ENCODE measurements around the gene UNC13B. TPM values are rescaled to one million over a fixed set of nuclear protein-coding genes. Genes with fewer than 3 reads are reported as not detected.

UNC13B gene
- total and polyA plus RNA-seq, 2 experiments from 2014 or later, result 8.7 to 52.1 TPM

- Histone ChIP-seq H3K36me3 (ENCODE audit: insufficient read depth) (no peaks in the 10 kb centered on the region), H3K4me3 (peak overlapping the region; percentile 71), H3K27me3 (ENCODE audit: insufficient read depth) (no peaks in the 10 kb centered on the region), H3K9me2 (ENCODE audit: insufficient read depth) (no peaks in the 10 kb centered on the region), H4K20me1 (replicated peaks; ENCODE audit: insufficient read depth) (no peaks in the 10 kb centered on the region), H3K4me1 (ENCODE audit: insufficient read depth) (peaks cover 13% of the 10 kb centered on the region), H2AFZ (peak overlapping the region; percentile 92; the same call in 1 of the 2 replicates), H3F3A (replicated peaks; ENCODE audit: low read depth) (0 out of 2 replicates have a peak, but pooled peaks cover 4% of the 10 kb centered on the region), H3K79me2 (replicated peaks; ENCODE audit: insufficient read depth) (peaks cover 9% of the 10 kb centered on the region; the same call in 1 of the 2 replicates), H3K4me2 (peak overlapping the region; percentile 95), H3K27ac (ENCODE audit: low read depth) (no peak overlapping the region)
- H3K4me3 Mint-ChIP-seq, result peak overlapping the region; percentile 91
- peak; percentile 66 for ATAC-seq
- no peaks in the 10 kb centered on the region for H3K9me3 Mint-ChIP-seq
- H3K27me3 Mint-ChIP-seq (ENCODE audit: insufficient read depth, low read depth, poor library complexity), result peaks cover 12% of the 10 kb centered on the region
- H3K4me1 Mint-ChIP-seq, result peaks cover 30% of the 10 kb centered on the region
- peak; percentile 98 for DNase-seq (ENCODE audit: low spot score)
- no peaks in the 10 kb centered on the region; the same call in 2 of the 3 replicates for H3K36me3 Mint-ChIP-seq (ENCODE audit: low read depth)
- TF ChIP-seq, protein P1, sequence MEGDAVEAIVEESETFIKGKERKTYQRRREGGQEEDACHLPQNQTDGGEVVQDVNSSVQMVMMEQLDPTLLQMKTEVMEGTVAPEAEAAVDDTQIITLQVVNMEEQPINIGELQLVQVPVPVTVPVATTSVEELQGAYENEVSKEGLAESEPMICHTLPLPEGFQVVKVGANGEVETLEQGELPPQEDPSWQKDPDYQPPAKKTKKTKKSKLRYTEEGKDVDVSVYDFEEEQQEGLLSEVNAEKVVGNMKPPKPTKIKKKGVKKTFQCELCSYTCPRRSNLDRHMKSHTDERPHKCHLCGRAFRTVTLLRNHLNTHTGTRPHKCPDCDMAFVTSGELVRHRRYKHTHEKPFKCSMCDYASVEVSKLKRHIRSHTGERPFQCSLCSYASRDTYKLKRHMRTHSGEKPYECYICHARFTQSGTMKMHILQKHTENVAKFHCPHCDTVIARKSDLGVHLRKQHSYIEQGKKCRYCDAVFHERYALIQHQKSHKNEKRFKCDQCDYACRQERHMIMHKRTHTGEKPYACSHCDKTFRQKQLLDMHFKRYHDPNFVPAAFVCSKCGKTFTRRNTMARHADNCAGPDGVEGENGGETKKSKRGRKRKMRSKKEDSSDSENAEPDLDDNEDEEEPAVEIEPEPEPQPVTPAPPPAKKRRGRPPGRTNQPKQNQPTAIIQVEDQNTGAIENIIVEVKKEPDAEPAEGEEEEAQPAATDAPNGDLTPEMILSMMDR (conservative IDR thresholded peaks at IDR 0.05; ENCODE audit: low read depth in 2 of 2), result peak; percentile 96 to 97
- TF ChIP-seq STAT1 (IDR thresholded peaks at IDR 0.05; ENCODE audit: unreplicated experiment) (no peak), CREB1 (CRISPR knock-in tag; IDR thresholded peaks at IDR 0.05; ENCODE audit: low read depth) (0 out of 2 replicates have a peak, but pooled peaks have one; percentile 37)
- H3K27ac Mint-ChIP-seq, result peak overlapping the region; percentile 79
These were observed 44.8 kb upstream of the UNC13B start for GRCh38 chr9:35116898-35117551.

DNA sequence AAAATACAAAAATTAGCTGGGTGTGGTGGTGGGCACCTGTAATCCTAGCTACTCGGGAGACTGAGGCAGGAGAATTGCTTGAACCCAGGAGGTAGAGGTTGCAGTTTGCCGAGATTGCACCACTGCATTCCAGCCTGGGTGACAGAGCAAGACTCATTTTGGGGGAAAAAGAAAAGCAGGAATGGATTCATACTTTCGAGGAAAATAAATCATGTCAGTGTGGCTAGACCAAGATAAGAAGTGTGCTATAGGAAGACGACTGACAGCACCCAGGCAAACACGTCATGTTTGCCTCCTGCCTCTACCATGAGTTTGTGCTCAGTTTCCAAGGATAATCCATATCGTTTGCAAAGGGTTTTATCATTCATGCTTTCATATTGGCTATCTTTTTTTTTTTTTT lies 26.9 kb upstream of the UNC13B start:
- DNase-seq (ENCODE audit: low spot score), result no peak
- TF ChIP-seq EZH2 (IDR thresholded peaks at IDR 0.05; ENCODE audit: low read depth, unreplicated experiment), result no peak
- TF ChIP-seq, protein P1 (conservative IDR thresholded peaks at IDR 0.05; ENCODE audit: low read depth in 2 of 2), result no peak
- TF ChIP-seq ETS1 (IDR thresholded peaks at IDR 0.05), result no peak
- TF ChIP-seq EZH2phosphoT487 (IDR thresholded peaks at IDR 0.05; ENCODE audit: unreplicated experiment), result no peak
- H3K9me3 Mint-ChIP-seq, result peaks cover 63% of the 10 kb centered on the region
- H3K36me3 Mint-ChIP-seq (ENCODE audit: low read depth), result peaks cover 17% of the 10 kb centered on the region; the same call in 2 of the 3 replicates
- H3K27ac ChIP-seq (ENCODE audit: low read depth), result no peak overlapping the region
- no peaks in the 10 kb centered on the region for H4K20me1 ChIP-seq (replicated peaks; ENCODE audit: insufficient read depth)
- ATAC-seq, result no peak
- no peaks in the 10 kb centered on the region for H3K79me2 ChIP-seq (replicated peaks; ENCODE audit: insufficient read depth)
- H3K4me3 Mint-ChIP-seq, result no peak overlapping the region
- no peak overlapping the region for H3K4me3 ChIP-seq
- no peaks in the 10 kb centered on the region; the same call in 1 of the 2 replicates for H3K9me2 ChIP-seq (ENCODE audit: insufficient read depth)
- H3K27me3 Mint-ChIP-seq (ENCODE audit: insufficient read depth, low read depth, poor library complexity), result peaks cover 4% of the 10 kb centered on the region
- no peaks in the 10 kb centered on the region for H3K4me1 Mint-ChIP-seq
- H3K27me3 ChIP-seq (ENCODE audit: insufficient read depth), result no peaks in the 10 kb centered on the region
- 0 out of 2 replicates have a peak, but pooled peaks cover 4% of the 10 kb centered on the region for H3K36me3 ChIP-seq (ENCODE audit: insufficient read depth)
- no peaks in the 10 kb centered on the region for H3K4me1 ChIP-seq (ENCODE audit: insufficient read depth)
- no peak overlapping the region for H3K27ac Mint-ChIP-seq
- H3K4me2 ChIP-seq, result no peak overlapping the region
- H2AFZ ChIP-seq, result no peak overlapping the region
- H3F3A ChIP-seq (replicated peaks; ENCODE audit: low read depth), result no peaks in the 10 kb centered on the region
